Stimulated activated CD4-positive, alpha-beta T cell treated with anti-CD3 and anti-CD28 coated beads, Interleukin-15, amount 100 ng/mL, for 48 hours (primary cell): ENCODE measurements around the gene ATAD2B.
"Not testable (repeated sequence)": the region's sequence is repeated elsewhere in the genome, so short reads cannot be mapped to it uniquely, and the experiment has no call there.

Experiments used
- DNase-seq, 2 donors: peaks; one replicate each; pipeline ENCODE4 v3.0.0-alpha.2; 2020; ENCODE audit warnings: low read depth in 2 of 2

ATAD2B gene

DNA sequence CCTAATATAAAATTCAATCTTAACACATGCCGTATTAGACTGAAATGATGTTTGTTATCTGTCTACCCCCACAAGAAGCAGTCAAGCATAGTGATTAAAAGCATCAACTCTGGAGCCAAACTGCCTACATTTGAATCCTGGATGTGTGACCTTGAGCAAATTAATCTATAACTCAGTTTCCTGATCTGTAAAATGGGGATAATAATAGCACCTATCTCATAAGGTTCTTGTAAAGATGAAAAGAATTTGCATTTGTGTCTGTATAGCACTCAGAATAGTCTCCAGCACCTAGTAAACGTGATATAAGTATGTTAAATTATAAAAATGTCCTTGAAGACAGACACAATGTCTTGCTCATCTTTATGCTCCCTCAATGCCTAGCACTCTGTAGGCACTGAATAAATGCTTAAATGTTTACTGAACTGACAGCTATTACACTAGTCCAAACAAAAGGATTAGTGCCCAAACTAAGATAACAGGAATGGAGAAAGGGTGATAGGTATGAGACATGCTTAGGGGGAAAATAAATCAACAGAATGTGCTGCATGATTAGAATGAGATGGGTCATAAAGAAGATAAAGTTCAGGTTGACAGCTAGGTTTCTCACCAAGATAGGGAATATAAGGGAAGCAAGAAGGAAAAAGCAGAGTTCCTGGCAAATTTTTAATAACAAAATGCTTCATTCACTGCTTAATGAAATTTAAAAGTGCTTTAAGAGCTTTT, 180.6 kb downstream of the ATAD2B start:
- DNase-seq, result no peak

DNA sequence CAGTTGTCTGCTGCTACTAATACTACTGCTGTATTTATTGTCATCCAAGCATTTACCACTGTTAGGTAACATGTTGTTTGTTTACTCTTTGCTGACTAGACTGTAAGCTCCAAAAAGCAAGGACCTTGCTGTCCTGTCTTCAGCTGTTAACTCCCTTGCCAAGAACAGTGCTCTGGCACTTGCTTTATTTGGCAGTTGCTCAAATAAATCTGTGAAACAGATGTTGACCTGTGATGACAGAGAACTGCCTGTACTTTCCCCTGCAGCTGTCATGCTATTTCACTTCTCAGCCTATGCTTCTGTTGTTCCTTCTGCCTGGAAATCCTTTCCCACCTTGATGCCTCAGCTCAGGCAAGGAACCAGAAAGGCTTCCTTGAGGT, 181.2 kb downstream of the ATAD2B start:
- no peak for DNase-seq

DNA sequence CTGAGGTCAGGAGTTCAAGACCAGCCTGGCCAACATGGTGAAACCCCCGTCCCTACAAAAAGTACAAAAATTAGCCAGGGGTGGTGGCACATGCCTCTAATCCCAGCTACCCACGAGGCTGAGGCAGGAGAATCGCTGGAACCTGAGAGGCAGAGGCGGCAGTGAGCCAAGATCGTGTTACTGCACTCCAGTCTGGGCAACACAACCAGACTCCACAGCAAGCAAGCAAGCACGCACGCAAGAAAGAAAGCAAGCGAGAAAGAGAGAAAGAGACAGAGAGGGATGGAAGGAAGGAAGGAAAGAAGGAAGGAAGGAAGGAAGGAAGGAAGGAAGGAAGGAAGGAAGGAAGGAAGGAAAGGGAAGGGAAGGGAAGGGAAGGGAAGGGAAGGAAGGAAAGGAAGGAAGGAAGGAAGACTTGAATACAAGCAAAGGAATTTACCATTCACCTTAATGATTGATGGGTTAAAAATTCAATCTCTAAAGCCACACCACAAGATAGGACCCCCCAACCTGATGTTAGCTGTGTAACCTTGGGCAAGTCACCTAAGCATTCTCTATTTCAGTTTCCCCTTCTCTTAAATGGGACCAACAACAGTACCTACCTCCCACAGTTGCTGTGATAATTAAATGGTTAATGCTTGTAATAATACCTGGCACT, 181.7 kb downstream of the ATAD2B start:
- DNase-seq, result no peak

DNA sequence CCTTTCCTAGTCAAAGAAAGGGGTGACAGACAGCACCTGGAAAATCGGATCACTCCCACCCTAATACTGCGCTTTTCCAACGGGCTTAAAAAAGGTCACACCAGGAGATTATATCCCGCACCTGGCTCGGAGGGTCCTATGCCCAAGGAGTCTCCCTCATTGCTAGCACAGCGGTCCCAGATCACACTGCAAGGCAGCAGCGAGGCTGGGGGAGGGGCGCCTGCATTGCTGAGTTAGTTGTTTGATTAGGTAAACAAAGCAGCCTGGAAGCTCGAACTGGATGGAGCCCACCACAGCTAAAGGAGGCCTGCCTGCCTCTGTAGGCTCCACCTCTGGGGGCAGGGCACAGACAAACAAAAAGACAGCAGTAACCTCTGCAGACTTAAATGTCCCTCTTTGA, 190.1 kb downstream of the ATAD2B start:
- DNase-seq, result not testable (repeated sequence)

DNA sequence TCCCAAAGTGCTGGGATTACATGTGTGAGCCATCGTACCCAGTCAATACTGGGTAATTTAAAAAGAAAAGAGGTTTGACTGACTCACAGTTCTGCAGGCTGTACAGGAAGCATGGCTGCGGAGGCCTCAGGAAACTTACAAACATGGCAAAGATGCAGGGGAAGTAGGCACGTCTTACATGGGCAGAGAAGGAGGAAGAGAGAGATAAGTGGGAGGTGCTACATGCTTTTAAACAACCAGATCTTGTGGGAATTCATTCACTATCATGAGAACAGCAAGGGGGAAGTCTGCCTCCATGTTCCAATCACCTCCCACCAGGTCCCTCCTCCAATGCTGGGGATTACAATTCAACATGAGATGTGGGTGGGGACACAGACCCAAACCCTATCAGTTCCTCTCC, 192.5 kb downstream of the ATAD2B start:
- DNase-seq, result no peak

DNA sequence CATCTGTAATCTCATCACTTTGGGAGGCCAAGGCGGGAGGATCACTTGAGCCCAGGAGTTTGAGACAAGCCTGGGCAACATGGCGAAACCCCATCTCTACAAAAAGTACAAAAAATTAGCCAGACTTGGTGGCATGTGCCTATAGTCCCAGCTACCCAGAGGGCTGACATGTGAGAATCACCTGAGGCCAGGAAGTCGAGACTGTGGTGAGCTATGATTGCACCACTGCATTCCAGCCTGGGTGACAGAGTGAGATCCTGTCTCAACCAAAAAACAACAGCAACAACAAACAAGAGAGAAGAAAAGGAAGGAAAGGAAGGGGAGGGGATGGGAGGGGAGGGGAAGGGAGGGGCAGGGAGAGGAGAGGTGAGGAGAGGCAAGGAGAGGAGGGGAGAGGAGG, 203.9 kb downstream of the ATAD2B start:
- not testable (repeated sequence) for DNase-seq

DNA sequence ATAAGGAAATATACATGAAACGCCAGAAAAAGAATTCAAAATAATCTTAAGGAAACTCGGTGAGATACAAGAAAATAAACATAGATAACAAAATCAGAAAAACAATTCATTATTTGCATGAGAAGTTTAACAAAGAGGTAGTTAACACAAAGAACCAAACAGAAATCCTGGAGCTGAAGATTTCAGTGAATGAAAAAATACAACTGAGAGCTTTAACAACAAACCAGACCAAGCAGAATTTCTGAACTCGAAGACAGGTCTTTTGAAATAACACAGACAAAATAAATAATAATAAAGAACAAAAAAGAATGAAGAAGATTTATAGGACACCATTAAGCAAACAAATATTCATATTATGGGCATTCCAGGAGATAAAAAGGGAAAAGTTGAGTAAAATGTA, 204.7 kb downstream of the ATAD2B start:
- no peak for DNase-seq

DNA sequence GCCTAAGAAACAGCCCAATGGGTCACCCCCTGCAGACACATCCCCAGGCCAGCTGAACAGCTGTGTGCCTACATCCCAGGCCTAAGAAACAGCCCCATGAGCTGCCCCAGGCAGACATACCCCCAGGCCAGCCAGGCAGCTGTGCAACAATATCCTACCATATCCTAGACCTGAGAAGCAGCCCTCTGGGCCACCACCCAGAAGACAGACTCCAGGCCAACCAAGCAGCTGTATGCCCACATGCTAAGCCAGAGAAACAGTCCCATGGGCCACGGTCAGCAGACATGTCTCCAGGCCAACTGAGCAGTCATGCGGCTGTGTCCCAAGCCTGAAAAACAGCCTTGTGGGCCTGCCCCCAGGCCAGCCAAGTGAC, 205.5 kb downstream of the ATAD2B start:
- DNase-seq, result no peak

DNA sequence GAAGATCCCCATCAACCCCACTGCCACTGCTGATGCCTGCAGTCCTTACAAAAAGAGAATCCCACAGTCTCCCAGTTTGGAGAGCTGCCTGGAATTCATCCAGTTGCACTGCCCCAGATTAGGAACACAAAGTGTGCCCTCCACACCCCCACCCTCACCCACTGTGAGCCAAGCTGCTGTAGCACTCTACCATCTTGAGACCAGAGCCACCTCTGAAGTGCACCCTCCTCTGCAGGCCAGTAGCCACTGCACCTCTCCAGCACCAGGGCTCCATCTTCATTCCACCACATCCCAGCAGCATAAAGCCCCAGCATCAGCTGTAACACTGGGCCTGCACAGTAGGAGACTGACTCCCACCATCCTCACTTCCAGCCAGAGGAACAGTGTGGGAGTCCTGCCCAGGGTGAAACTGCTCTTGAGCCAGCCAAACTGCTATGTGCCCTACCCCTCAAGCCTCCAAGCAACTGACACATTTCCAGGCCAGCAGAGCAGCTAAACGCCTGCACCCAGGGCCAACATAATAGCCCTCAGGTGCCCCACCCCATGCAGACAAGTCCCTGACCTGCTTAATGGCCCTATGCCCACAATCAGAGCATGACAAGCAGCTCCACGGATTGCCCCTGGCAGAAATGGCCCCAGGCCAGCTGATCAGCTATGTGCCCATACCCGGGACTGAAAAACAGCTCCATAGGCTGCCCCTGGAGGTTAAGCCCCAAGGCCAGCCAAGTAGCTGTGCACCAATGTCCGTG, 206.0 kb downstream of the ATAD2B start:
- DNase-seq, result no peak

DNA sequence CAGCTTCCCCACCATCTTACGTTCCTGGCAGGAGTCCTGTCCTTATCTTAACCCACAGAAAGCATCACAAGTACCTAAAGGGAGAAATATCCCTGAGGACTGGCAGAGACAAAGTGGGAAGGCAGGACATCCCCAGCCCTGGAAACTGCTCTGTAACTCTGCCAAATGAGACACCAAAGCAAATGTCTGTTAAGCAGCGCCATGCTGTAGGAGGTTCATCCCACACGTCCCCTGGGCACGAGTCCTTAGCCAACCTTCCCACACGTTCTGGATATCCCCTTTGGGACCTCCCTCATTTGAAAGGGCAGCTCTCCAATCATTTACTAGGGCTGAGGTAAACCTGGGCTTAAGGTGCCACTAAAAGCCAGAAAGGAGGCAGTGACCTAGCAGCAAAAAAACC, 207.2 kb downstream of the ATAD2B start:
- no peak for DNase-seq

DNA sequence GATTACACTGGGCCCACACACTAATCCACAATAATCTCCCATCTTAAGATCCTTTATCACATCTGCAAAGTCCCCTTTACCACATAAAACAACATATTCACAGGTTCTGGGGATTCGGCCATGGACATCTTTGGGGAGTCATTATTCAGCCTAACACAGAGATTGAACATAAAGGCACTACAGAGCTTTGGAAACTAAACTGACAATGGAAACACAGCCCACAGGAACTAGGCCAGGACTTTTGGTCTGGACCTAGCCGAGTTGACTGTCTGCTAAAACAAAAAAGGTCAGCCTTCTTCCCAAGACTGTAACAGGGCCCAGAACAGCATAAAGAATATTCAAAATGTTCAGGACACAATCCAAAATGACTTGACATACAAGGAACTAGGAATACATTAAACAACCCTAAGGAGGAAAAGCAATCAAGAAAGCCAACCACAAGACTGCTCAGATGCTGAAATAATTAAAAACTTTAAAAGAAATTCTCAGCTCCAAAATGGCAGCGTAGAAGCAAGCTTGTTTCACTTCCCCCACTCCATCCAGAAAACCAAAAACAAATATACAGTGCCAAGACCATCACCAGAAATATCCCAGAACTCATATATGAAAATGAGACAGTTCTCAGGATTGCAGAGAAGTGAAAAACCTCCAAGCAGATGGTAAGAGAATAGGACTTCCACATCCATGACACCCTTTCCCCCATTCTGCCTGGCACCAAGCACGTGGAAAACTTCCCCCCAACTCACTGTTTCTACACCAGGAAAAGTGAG, 207.8 kb downstream of the ATAD2B start:
- no peak for DNase-seq

DNA sequence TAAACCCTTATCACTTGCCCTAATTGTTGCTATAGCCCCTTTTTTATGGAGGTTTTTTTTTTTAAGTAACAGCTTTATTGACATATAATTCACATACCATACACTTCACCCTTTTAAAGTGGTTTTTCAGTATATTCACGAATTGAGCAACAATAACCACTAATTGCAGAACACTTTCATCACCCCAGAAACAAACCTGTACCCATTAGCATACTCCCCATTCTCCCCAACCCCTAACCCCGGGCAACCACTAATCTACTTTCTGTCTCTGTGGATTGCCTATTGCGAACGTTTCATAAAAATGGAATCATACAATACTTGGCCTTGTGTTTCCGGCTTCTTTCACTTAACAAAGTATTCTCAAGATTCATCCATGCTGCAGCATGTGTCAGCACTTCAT, 213.6 kb downstream of the ATAD2B start:
- DNase-seq, result no peak

DNA sequence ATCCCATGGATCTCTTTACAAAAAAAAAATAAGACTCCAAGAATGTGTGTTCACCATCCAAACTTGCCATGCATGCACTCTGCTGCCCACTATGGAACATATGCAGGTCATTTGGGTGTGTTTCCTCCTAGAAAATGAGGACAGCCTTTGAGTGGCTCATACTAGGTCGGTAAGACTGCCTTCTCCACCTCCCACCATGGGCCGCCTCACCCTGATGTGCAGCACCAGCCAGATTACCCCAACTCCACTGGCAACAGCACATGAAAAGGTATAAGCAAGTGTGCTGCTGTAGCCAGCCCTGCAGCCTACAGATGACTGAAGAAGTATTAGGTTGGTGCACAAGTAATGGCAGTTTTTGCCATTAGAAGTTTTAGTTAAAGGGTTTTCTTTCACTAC, 214.2 kb downstream of the ATAD2B start:
- no peak for DNase-seq

DNA sequence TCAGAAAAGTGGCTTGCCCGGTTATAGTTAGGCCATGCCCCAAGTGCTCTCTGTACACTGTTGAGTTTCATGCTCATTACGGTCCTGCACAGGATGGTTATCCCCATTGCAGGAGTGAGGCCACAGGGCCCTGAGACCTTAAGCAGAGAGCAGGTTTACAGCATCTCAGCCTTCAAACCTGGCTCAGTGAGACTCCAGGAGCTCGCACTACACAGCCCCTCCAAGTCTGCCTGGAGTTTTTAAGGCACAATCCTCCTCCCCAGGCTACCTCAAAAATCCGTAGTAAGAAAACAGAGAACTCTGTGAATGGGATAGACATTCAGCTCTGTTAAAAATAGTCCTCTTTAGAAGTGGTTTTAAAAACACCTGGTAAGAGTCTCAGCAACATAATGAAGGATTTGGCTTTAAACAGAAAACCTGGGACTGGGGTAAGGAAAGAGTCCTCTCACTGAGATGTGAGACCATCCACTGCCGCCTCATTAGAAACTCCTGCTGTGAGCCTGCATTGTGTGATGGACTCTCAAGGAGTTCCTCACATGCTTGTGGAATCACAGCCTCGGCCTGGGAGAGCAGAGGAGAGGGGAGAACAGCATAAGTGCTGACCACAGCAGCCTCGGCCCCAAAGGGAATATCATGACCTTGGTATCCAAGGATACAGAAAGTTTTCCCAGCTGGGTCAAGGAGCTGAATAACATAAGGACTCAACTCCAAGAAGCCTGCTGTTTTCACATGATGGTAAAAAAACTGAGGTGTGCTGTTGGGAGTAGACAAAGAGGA, 214.8 kb downstream of the ATAD2B start:
- no peak for DNase-seq

DNA sequence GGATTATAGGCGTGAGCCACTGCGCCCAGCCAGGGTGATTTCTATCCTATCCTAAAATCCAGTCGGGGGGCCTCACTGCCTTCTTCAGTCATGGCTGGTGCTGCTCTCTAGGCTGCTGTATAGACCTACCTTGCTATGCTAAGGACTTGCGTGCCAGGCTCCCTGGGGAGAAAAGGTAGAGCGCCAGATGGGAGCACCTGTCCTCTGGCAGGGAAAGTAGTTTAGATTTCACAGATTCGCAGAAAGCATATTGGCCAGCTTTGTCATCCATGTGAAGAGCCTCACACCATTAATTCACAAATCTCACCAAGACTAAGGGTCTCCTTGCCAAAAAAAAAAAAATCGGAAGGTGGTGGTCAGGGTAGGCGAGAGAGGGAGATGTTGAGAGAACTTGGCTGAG, 217.6 kb downstream of the ATAD2B start:
- DNase-seq, result no peak

DNA sequence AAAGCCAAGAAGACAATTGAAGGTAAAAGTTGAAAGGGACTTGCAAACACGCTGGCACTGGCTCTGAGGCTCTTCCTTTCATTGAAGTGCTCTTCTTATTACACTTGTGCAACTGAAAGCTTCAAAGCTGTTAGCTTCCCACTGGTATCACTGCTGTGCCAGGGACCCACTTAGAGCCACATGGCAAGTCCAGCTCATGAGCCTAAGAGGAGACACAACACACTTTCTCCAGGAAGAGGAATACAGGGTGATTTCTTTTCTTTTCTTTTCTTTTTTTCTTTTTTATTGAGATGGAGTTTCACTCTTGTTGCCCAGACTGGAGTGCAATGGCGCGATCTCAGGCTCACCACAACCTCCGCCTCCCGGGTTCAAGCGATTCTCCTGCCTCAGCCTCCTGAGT, 218.2 kb downstream of the ATAD2B start:
- DNase-seq, result no peak

DNA sequence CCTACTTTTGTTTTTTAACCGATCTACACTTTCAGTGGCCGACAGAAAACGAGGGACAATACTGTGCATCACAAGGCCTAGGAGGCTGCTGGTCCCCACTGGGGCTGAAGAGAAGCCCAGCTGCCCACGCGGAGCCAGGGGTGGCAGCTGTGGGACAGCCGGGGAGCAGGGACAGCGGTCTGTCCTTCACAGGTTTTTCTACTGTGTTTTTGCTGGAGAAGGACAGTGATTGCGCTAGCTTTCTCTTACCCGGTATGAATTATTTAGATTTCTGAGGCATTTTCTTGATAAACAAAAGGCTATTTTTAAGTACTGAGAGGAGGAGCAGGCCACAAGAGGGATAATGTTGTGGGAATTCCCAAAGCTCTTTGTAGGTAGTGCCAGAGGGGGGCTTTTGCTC, 219.8 kb downstream of the ATAD2B start:
- DNase-seq, result no peak

DNA sequence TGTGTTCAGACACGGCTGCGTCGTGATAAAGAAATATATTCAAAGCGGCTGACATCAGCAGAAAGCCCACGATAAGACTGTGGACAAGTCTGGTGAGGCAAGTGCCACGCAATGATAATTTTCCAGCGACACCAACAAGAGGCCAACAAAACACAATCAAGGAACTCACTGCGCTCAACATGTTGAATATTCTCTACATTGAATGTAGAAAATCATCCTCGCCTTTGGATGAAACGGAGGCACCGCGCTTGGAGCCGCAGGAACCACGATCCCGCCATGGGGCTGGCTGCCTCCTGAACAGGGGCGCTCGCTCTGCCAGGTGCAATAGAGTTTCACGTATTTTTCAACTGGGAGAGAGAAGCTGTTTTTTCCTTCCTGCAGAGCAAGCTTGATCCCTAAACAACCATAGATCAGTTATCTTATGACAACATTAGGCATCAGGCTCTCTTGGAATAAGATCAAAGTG, 220.3 kb downstream of the ATAD2B start:
- no peak for DNase-seq

DNA sequence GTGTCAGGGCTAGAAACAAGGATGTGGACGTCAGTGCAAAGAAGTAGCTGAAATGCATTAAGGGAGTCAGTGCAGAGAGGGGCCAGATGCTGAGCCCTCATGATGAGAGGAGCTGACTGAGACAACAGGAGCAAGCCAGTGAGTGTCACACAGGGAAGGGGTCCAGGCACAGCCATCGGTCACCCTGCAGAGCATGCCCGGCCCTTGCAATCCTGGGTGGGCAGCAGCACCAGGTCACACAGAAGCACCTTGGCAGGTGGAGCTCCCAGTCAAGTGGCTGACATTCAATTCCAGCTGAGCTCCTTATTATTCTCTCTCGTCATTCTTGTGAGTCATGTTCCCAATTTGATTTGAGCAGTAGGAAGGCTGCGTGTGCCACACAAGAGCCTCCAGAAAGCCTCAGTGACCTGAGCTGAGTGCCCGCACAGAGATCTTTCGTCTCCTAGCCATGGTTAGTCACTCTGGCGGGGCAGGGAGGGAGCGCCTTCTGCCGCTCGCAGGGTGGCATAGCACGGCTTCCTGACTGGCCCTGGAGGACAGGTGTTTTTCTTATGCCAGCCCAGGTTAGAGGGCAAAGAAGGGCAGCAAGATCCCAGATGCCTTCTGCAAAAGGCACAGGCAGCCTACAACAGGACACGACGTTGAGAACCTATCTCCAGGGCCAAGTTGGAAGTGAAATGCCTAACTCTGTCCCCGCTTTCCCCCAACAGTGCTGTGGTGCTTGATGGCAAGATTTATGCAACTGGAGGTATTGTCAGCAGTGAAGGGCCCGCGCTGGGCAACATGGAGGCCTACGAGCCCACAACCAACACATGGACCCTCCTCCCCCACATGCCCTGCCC, 220.9 kb downstream of the ATAD2B start:
- no peak for DNase-seq

DNA sequence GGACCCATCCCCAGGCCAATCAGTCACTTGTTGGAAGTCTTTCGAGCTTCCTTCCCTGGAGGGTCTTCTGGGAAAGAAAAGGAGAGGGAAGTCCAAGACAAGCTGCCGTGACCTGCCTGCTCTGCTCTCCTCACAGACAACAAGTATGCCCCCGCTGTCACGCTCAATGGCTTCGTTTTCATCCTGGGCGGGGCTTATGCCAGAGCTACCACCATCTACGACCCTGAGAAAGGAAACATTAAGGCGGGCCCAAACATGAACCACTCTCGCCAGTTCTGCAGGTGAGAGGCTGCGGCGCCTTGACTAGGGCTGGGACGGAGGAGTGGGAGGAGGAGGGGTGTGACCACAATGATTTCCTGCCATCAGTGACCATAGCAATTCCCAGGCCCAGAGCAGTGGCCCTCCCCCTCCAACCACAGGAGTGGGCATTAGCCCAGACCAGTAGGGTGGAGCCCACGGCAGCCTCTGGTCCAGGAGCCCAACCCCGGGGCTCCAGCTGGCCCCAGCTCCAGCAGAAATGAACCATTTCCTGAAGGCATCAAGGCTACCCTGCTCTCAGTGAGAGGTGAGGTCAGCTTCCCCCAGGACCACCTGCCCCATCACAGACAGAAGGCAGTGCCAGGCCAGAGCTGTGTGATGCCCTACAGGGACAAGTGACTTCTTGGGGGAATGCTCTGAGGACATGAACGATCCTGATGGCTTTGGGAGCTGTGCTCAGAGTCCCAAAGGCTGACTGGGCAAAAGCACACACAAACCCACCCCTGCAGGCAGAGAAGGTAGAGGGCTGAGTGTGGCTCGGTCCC, 223.1 kb downstream of the ATAD2B start:
- DNase-seq, result no peak
